ENCODE results near the gene PLA2G6. TPM values are rescaled to one million over a fixed set of nuclear protein-coding genes. Genes with fewer than 3 reads are reported as not detected.

PLA2G6 gene
- total RNA-seq, 2 experiments from 2014 or later = 48.8 to 50.2 TPM

DNA sequence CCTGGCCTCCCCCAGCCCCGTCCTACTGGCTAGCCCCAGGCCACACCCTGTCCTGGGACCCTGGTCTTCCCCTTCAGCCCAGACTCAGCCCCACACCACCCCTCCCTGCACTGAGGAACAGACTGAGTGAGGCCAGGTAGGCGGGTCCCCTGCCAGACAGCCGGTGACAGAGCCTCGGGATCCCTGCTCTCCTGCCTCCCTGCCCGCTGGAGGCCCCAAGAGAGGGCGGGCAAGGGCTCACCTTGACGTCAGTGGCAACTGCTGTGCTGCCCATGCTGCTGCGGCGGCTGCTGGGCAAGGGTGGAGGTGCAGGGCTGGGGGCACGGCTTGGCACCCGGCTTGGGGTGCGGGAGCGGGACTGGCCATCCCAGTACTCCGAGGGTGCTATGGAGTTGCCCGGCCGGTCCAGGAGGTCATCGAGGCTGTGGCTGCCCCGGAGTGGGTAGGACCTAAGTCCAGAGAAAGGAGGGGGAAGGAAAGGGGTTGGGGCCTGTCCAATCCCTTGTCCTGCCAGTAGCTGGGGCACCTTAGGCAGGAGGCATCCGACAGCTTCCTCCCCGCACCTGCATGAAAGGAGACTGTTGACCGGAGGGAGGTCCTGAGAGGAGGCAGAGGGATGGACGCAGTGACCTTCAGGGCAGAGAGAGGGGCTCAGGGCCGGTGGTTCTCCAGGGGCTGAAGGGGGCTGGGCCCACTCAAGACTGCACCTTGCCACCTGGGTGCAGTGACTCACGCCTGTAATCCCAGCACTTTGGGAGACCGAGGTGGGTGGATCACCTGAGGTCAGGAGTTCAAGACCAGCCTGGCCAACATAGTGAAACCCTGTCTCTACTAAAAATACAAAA is 95.4 kb downstream of the PLA2G6 start:
- Mint-ChIP-seq H3K27ac (no peak overlapping the region), H3K36me3 (ENCODE audit: low read depth) (peaks cover 4% of the 10 kb centered on the region), H3K9me3 (no peaks in the 10 kb centered on the region), H3K4me3 (no peak overlapping the region), H3K27me3 (peaks cover 38% of the 10 kb centered on the region), H3K4me1 (ENCODE audit: low read depth) (no peaks in the 10 kb centered on the region)
- ChIA-PET POLR2A (no interaction called here), CTCF (no interaction called here)
- Histone ChIP-seq H3K4me1 (ENCODE audit: insufficient read depth, low read length) (peaks cover 13% of the 10 kb centered on the region), H3K27me3 (ENCODE audit: control insufficient read depth in 1 of 2, insufficient read depth in 2 of 2, low read length in 2 of 2) (peaks cover 25 to 35% of the 10 kb centered on the region in 2 experiments), H3K27ac (ENCODE audit: low read depth in 1 of 2, low read length in 2 of 2) (no peak overlapping the region), H3K9me3 (ENCODE audit: control insufficient read depth in 1 of 2, insufficient read depth in 1 of 2, low read length in 2 of 2) (peaks cover 0 to 11% of the 10 kb centered on the region in 2 experiments), H3K36me3 (ENCODE audit: insufficient read depth, low read length) (no peaks in the 10 kb centered on the region), H3K4me3 (ENCODE audit: low read length) (no peak overlapping the region)
- peak in 1 of 14 experiments; percentile 14 for DNase-seq
- no peak for ATAC-seq (ENCODE audit: poor library complexity)
- TF ChIP-seq, protein P1, sequence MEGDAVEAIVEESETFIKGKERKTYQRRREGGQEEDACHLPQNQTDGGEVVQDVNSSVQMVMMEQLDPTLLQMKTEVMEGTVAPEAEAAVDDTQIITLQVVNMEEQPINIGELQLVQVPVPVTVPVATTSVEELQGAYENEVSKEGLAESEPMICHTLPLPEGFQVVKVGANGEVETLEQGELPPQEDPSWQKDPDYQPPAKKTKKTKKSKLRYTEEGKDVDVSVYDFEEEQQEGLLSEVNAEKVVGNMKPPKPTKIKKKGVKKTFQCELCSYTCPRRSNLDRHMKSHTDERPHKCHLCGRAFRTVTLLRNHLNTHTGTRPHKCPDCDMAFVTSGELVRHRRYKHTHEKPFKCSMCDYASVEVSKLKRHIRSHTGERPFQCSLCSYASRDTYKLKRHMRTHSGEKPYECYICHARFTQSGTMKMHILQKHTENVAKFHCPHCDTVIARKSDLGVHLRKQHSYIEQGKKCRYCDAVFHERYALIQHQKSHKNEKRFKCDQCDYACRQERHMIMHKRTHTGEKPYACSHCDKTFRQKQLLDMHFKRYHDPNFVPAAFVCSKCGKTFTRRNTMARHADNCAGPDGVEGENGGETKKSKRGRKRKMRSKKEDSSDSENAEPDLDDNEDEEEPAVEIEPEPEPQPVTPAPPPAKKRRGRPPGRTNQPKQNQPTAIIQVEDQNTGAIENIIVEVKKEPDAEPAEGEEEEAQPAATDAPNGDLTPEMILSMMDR (IDR thresholded peaks at IDR 0.05) = no peak
- intact Hi-C loops (cut with DNase I, micrococcal nuclease) = no loop called here

DNA sequence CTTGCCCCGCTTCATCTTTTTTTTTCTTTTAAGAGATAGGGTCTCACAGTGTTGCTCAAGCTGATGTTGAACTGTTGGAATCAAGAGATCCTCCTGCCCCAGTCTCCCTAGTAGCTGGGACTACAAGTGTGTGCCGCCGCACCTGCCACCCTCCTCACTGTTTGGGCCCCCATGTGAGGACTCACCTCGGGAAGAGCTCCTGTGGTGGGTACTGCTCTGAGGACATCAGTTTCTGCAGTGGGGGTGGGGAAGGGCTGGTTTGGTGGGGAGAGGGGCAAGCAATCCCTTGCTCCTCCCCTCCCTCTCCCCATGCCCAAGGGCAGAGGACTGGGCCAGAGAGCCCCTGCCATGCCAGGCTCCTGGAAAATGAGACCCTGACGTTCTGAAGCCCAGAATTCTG is 96.1 kb downstream of the PLA2G6 start:
- DNase-seq (no peak), ATAC-seq (ENCODE audit: poor library complexity) (no peak)
- POLR2A ChIA-PET = no interaction called here
- intact Hi-C loops (cut with DNase I, micrococcal nuclease) = no loop called here
- H3K27ac ChIP-seq (ENCODE audit: low read depth in 1 of 2, low read length in 2 of 2) = no peak overlapping the region
- H3K4me1 Mint-ChIP-seq (ENCODE audit: low read depth) = no peaks in the 10 kb centered on the region
- H3K27ac Mint-ChIP-seq = no peak overlapping the region
- TF ChIP-seq, protein P1 (IDR thresholded peaks at IDR 0.05) = no peak
- peaks cover 31% of the 10 kb centered on the region for H3K27me3 Mint-ChIP-seq
- H3K9me3 Mint-ChIP-seq = no peaks in the 10 kb centered on the region
- peaks cover 13% of the 10 kb centered on the region for H3K4me1 ChIP-seq (ENCODE audit: insufficient read depth, low read length)
- CTCF ChIA-PET = no interaction called here
- H3K9me3 ChIP-seq (ENCODE audit: control insufficient read depth in 1 of 2, insufficient read depth in 1 of 2, low read length in 2 of 2) = peaks cover 0 to 15% of the 10 kb centered on the region in 2 experiments
- H3K4me3 ChIP-seq (ENCODE audit: low read length) = no peak overlapping the region
- no peaks in the 10 kb centered on the region for H3K36me3 ChIP-seq (ENCODE audit: insufficient read depth, low read length)
- no peak overlapping the region for H3K4me3 Mint-ChIP-seq
- H3K36me3 Mint-ChIP-seq (ENCODE audit: low read depth) = peaks cover 4% of the 10 kb centered on the region
- peaks cover 25 to 40% of the 10 kb centered on the region in 2 experiments for H3K27me3 ChIP-seq (ENCODE audit: control insufficient read depth in 1 of 2, insufficient read depth in 2 of 2, low read length in 2 of 2)

DNA sequence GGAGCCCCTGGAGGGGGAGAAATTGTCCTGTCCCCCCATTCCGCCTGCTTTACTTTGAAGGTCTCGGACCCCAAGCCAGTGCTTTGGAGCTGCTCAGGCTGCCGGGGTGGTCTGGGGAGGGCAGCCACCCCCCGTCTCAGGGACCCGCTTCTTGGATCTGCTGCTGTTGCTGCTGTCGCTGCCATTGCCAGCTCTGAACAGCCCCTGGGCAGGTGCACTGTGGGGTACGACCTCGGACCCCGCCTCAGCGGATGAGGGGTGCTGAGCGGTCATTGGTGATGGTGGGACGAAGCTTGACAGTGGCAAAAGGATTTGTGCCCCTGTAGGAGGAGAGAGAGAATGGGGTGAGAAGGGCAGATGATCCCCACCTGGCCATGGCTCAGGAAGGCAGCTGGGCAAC is 96.6 kb downstream of the PLA2G6 start:
- TF ChIP-seq, protein P1 (IDR thresholded peaks at IDR 0.05) = no peak
- H3K27me3 Mint-ChIP-seq = peaks cover 30% of the 10 kb centered on the region
- DNase-seq (no peak), ATAC-seq (ENCODE audit: poor library complexity) (no peak)
- Histone ChIP-seq H3K4me3 (ENCODE audit: low read length) (no peak overlapping the region), H3K27ac (ENCODE audit: low read depth in 1 of 2, low read length in 2 of 2) (no peak overlapping the region), H3K36me3 (ENCODE audit: insufficient read depth, low read length) (no peaks in the 10 kb centered on the region), H3K27me3 (ENCODE audit: control insufficient read depth in 1 of 2, insufficient read depth in 2 of 2, low read length in 2 of 2) (peaks cover 25 to 44% of the 10 kb centered on the region in 2 experiments), H3K9me3 (ENCODE audit: control insufficient read depth in 1 of 2, insufficient read depth in 1 of 2, low read length in 2 of 2) (peaks cover 0 to 17% of the 10 kb centered on the region in 2 experiments), H3K4me1 (ENCODE audit: insufficient read depth, low read length) (peaks cover 13% of the 10 kb centered on the region)
- ChIA-PET POLR2A (no interaction called here), CTCF (no interaction called here)
- H3K4me3 Mint-ChIP-seq = no peak overlapping the region
- H3K36me3 Mint-ChIP-seq (ENCODE audit: low read depth) = peaks cover 4% of the 10 kb centered on the region
- no peaks in the 10 kb centered on the region for H3K9me3 Mint-ChIP-seq
- H3K4me1 Mint-ChIP-seq (ENCODE audit: low read depth) = no peaks in the 10 kb centered on the region
- intact Hi-C loops (cut with DNase I, micrococcal nuclease) = no loop called here
- H3K27ac Mint-ChIP-seq = no peak overlapping the region

All from CD4-positive, alpha-beta T cell (primary cell).